Spleen (tissue), 11 donors: ENCODE data around the gene FRMD4A. TPM values are rescaled to one million over a fixed set of nuclear protein-coding genes. Genes with fewer than 3 reads are reported as not detected.

Experiments used
- DNase-seq: peaks from one replicate; pipeline ENCODE4 v3.0.0-alpha.2; 2020
- H3K27ac ChIP-seq, 8 donors: fragments of 200-600 bp; sonication (generic) in 7 of 8; 1 replicate in 4 of 8; 2 replicates in 4 of 8; pipeline versions ENCODE4 v1.5.0 to v1.8.0; 2016 to 2021; ENCODE audit warnings: inconsistent platforms in 4 of 8, mild to moderate bottlenecking in 4 of 8, moderate library complexity in 1 of 8
- H3K27me3 ChIP-seq, 7 donors: fragments of 200-600 bp; sonication (generic) in 6 of 7; replicated peaks in 1 of 7; 1 replicate in 4 of 7; 2 replicates in 3 of 7; pipeline versions ENCODE4 v1.5.0 to v1.8.0; 2016 to 2021; ENCODE audit warnings: inconsistent platforms in 3 of 7, mild to moderate bottlenecking in 1 of 7
- H3K36me3 ChIP-seq, 6 donors: fragments of 200-600 bp; sonication (generic) in 5 of 6; 1 replicate in 4 of 6; 2 replicates in 2 of 6; pipeline versions ENCODE4 v1.5.0 to v1.8.0; 2016 to 2021; ENCODE audit warnings: inconsistent platforms in 2 of 6
- H3K4me1 ChIP-seq, 6 donors: fragments of 200-600 bp; sonication (generic) in 5 of 6; 1 replicate in 3 of 6; 2 replicates in 3 of 6; pipeline versions ENCODE4 v1.5.0 to v1.8.0; 2016 to 2021; ENCODE audit warnings: inconsistent platforms in 3 of 6
- H3K4me3 ChIP-seq, 8 donors: fragments of 200-600 bp; sonication (generic) in 7 of 8; 1 replicate in 4 of 8; 2 replicates in 4 of 8; pipeline versions ENCODE4 v1.5.0 to v1.8.0; 2016 to 2021; ENCODE audit warnings: inconsistent platforms in 4 of 8, mild to moderate bottlenecking in 4 of 8, moderate library complexity in 2 of 8
- H3K9me3 ChIP-seq, 8 donors: fragments of 200-600 bp; sonication (generic) in 7 of 8; 1 replicate in 4 of 8; 2 replicates in 4 of 8; pipeline versions ENCODE4 v1.5.0 to v1.8.0; 2016 to 2021; ENCODE audit warnings: inconsistent platforms in 4 of 8
- POLR2A ChIP-seq, 3 donors: fragments of 450-650 bp; IDR thresholded peaks; one replicate each; pipeline ENCODE4 v1.5.1; 2017; ENCODE audit warnings: antibody characterized with exemption in 3 of 3, mild to moderate bottlenecking in 1 of 3
- POLR2AphosphoS5 ChIP-seq, 3 donors: sonication (generic); formaldehyde crosslinking; IDR thresholded peaks; one replicate each; pipeline ENCODE4 v1.5.1; 2017; ENCODE audit warnings: antibody characterized with exemption in 3 of 3
- WGBS, 5 donors: extraction: QIAGEN DNeasy Blood & Tissue Kit in 3 of 5; methylation state at CpG; one replicate each; pipeline versions ENCODE4 v1.1.5 to v1.1.7; 2013 to 2018; 5-methylcytosine and 5-hydroxymethylcytosine counted together
- intact Hi-C: fragments of 100-400 bp; cut with DNase I; formaldehyde crosslinking; loops from one replicate; pipeline ENCODE4 v1.15.0; 2023; ENCODE audit warnings: low total_unique reads
- polyA plus RNA-seq, 3 donors: library from polyadenylated mRNA; stranded (reverse); fragments of 200-250 nt; gene quantifications; one replicate each; pipeline ENCODE4 v1.2.1, GENCODE V29; 2013
- total RNA-seq, 7 donors: library from RNA; depleted of rRNA in 3 of 7; stranded (reverse); fragments of >200 nt in 3 of 7; fragmentation: NEBNext Ultra II Directional in 4 of 7; extraction: Animal tissue kit (Norgen Biotek cat#: 25700) in 4 of 7; gene quantifications; one replicate each; pipeline versions ENCODE4 v1.1.0 to v1.2.1, GENCODE V29; 2016 to 2021
- TF ChIP-seq, protein P1 (sequence below), 11 experiments: fragments of 200-600 bp in 7 of 11; fragments of 450-650 bp in 4 of 11; sonication (generic) in 4 of 11; IDR thresholded peaks in 8 of 11; conservative IDR thresholded peaks in 3 of 11; 1 replicate in 7 of 11; 2 replicates in 4 of 11; pipeline versions ENCODE4 v1.4.0 to v1.8.0; 2016 to 2021; ENCODE audit warnings: antibody characterized with exemption in 11 of 11, inconsistent platforms in 4 of 11, mild to moderate bottlenecking in 1 of 11
- donor health status: healthy with polysubstance abuse.
- donor health status: DM: no; HTN: no; CAD: no; lungs with moderate emphysema.
- donor health status: DM: no; HTN: no; CAD: no.
- donor health status: Bipolar disorder and iron deficiency.
- donor health status: healthy.
- donor health status: DM: no; HTN: no; CAD: no.
- donor health status: DM: yes; HTN: yes; CAD: no.

The FRMD4A gene
- total and polyA plus RNA-seq, 10 donors = 9.2 to 141 (median 80.5) TPM

DNA sequence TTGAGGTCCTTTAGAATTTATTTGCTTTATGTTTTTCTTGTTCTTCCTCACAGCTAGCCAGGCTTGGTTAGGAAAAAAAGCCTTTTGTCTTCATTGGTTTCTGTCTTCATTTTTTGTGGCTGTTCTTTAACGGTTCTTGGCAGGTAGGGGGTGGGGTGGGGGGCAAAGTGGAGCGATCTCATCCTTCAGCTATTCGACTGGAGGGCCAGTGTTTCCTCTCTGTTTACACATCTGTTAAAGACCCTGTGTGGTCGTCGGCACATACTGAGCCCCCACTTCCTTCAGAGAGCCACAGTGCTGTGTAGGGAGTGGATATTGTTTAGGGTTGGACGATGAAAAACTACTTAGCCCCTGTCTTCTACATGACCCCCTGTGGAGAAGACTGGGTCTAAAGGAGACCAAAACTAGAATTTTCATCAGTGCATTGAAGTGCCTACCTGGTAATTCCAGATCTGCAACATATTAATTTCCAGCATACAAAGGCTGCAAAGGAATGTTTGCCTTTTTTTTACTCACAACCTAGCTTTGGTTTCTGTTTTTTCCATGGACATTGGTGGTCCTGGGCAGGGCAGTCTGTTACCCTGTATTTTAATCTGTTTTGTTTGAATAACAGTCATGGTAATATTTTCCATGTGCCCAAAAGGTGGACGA lies 714.9 kb downstream of the FRMD4A start:
- TF ChIP-seq, protein P1, sequence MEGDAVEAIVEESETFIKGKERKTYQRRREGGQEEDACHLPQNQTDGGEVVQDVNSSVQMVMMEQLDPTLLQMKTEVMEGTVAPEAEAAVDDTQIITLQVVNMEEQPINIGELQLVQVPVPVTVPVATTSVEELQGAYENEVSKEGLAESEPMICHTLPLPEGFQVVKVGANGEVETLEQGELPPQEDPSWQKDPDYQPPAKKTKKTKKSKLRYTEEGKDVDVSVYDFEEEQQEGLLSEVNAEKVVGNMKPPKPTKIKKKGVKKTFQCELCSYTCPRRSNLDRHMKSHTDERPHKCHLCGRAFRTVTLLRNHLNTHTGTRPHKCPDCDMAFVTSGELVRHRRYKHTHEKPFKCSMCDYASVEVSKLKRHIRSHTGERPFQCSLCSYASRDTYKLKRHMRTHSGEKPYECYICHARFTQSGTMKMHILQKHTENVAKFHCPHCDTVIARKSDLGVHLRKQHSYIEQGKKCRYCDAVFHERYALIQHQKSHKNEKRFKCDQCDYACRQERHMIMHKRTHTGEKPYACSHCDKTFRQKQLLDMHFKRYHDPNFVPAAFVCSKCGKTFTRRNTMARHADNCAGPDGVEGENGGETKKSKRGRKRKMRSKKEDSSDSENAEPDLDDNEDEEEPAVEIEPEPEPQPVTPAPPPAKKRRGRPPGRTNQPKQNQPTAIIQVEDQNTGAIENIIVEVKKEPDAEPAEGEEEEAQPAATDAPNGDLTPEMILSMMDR (IDR thresholded peaks at IDR 0.05 in 8 of 11, conservative IDR thresholded peaks at IDR 0.05 in 3 of 11) = no peak
- TF ChIP-seq POLR2A (IDR thresholded peaks at IDR 0.05) = no peak
- no peak for TF ChIP-seq POLR2AphosphoS5 (IDR thresholded peaks at IDR 0.05)
- DNase-seq = no peak
- H3K27ac ChIP-seq = no peak overlapping the region
- 49 to 59% (median 53%) methylated on average over 7 of the region's 7 CpGs for WGBS, 5 donors
- no peaks in the 10 kb centered on the region for H3K4me1 ChIP-seq
- H3K9me3 ChIP-seq = no peaks in the 10 kb centered on the region
- no peaks in the 10 kb centered on the region for H3K27me3 ChIP-seq
- H3K36me3 ChIP-seq = peaks cover 0 to 100% (median 69%) of the 10 kb centered on the region in 6 donors
- intact Hi-C loops = no loop called here
- no peak overlapping the region for H3K4me3 ChIP-seq

DNA sequence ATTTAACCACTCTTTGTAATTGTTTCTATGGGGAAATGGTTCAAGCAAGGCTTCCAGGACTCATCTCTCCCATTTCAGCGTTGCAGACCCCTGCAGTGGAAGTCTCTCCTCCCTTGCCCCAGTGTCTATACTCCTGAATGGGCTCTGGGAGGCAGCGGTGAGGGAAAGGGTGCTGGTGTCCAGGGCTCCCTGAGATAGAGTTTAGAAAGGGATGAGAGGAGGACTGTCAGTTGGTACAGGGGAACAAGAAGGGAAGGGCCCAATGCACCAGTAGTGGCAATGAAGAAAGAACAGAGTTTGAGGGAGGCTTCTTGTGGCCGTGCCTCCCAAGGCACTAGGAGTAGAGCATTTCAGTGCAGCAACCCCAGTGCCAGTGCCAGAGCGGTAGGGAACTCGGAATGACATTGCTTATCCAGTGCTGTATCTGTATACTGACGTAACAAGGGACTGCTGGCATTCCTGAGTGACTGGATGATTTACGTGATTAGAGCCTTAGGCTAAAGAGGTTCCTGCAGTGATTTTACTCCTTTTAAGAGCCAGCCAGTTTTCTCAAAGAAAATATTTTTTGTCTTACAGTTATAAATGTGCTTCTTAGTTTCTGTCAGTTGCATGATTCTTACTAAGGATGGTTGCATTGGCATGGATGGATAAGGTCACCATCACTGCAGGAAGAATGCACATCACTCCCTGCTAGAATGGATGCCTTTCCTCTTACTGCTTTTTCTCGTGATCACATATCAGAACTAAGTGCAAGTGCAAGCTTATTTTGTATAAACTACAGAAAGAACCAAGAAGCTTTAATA lies 716.0 kb downstream of the FRMD4A start:
- 87 to 91% (median 90%) methylated on average over 8 of the region's 8 CpGs for WGBS, 5 donors
- DNase-seq = no peak
- H3K27ac ChIP-seq = no peak overlapping the region
- H3K27me3 ChIP-seq = no peaks in the 10 kb centered on the region
- TF ChIP-seq, protein P1 (IDR thresholded peaks at IDR 0.05 in 8 of 11, conservative IDR thresholded peaks at IDR 0.05 in 3 of 11) = no peak
- TF ChIP-seq POLR2AphosphoS5 (IDR thresholded peaks at IDR 0.05) = peak in 1 of 3 donors; percentile 18
- peaks cover 0 to 100% (median 76%) of the 10 kb centered on the region in 6 donors for H3K36me3 ChIP-seq
- no peak overlapping the region for H3K4me3 ChIP-seq
- intact Hi-C loops = no loop called here
- H3K4me1 ChIP-seq = no peaks in the 10 kb centered on the region
- no peaks in the 10 kb centered on the region for H3K9me3 ChIP-seq

GRCh38 chr10:13613519-13613918 lies 717.2 kb downstream of the FRMD4A start:
- WGBS, 5 donors = 60 to 77% (median 71%) methylated on average over 5 of the region's 5 CpGs
- Histone ChIP-seq H3K4me1 (no peaks in the 10 kb centered on the region), H3K27me3 (no peaks in the 10 kb centered on the region), H3K27ac (no peak overlapping the region), H3K9me3 (no peaks in the 10 kb centered on the region), H3K36me3 (peaks cover 0 to 100% (median 80%) of the 10 kb centered on the region in 6 donors), H3K4me3 (no peak overlapping the region)
- no peak for DNase-seq
- no peak for TF ChIP-seq POLR2AphosphoS5 (IDR thresholded peaks at IDR 0.05)
- TF ChIP-seq, protein P1 (IDR thresholded peaks at IDR 0.05 in 8 of 11, conservative IDR thresholded peaks at IDR 0.05 in 3 of 11) = peak in 3 of 11 experiments; percentile 21 to 33 (median 23)
- TF ChIP-seq POLR2A (IDR thresholded peaks at IDR 0.05) = no peak
- intact Hi-C loops = no loop called here
